Measurements from ENCODE around the gene ITPR2.

The ITPR2 gene

GRCh38 chr12:26537126-26537525 is 295.9 kb downstream of the ITPR2 start:
- Histone ChIP-seq H3K9me3 (replicated peaks; ENCODE audit: insufficient read depth, low read length) (no peaks in the 10 kb centered on the region), H3F3A (ENCODE audit: insufficient read depth, low read length) (no peaks in the 10 kb centered on the region), H3K4me3 (ENCODE audit: low read length) (no peak overlapping the region), H3K27me3 (replicated peaks; ENCODE audit: insufficient read depth, low read length) (no peaks in the 10 kb centered on the region), H3K27ac (ENCODE audit: low read length) (no peak overlapping the region), H3K36me3 (replicated peaks; ENCODE audit: insufficient read depth, low read length) (no peaks in the 10 kb centered on the region), H3K9ac (ENCODE audit: low read length) (no peak overlapping the region), H3K4me1 (ENCODE audit: low read length) (no peaks in the 10 kb centered on the region), H4K20me1 (ENCODE audit: insufficient read depth, low read length) (no peaks in the 10 kb centered on the region), H3K9me2 (replicated peaks; ENCODE audit: insufficient read depth, low read length) (no peaks in the 10 kb centered on the region), H3K79me2 (ENCODE audit: low read length) (no peaks in the 10 kb centered on the region), H3K4me2 (ENCODE audit: low read depth, low read length) (no peak overlapping the region), H2AFZ (ENCODE audit: low read length) (no peak overlapping the region)
- no peak for TF ChIP-seq EZH2 (optimal IDR thresholded peaks at IDR 0.05; ENCODE audit: low read depth, low read length)
- DNase-seq = no peak

- no peaks in the 10 kb centered on the region for H3K9me2 ChIP-seq (replicated peaks; ENCODE audit: insufficient read depth, low read length)
- no peaks in the 10 kb centered on the region for H3K9me3 ChIP-seq (replicated peaks; ENCODE audit: insufficient read depth, low read length)
- H3F3A ChIP-seq (ENCODE audit: insufficient read depth, low read length) = no peaks in the 10 kb centered on the region
- no peaks in the 10 kb centered on the region for H3K27me3 ChIP-seq (replicated peaks; ENCODE audit: insufficient read depth, low read length)
- no peak overlapping the region for H2AFZ ChIP-seq (ENCODE audit: low read length)
- no peak for TF ChIP-seq EZH2 (optimal IDR thresholded peaks at IDR 0.05; ENCODE audit: low read depth, low read length)
- no peak for TF ChIP-seq EZH2phosphoT487 (IDR thresholded peaks at IDR 0.05; ENCODE audit: low read length)
- TF ChIP-seq CTCF (IDR thresholded peaks at IDR 0.05; ENCODE audit: low read length) = no peak
- no peaks in the 10 kb centered on the region for H3K79me2 ChIP-seq (ENCODE audit: low read length)
- H3K4me1 ChIP-seq (ENCODE audit: low read length) = no peaks in the 10 kb centered on the region
- H3K27ac ChIP-seq (ENCODE audit: low read length) = no peak overlapping the region
- no peaks in the 10 kb centered on the region for H4K20me1 ChIP-seq (ENCODE audit: insufficient read depth, low read length)
- H3K4me2 ChIP-seq (ENCODE audit: low read depth, low read length) = no peak overlapping the region
- H3K36me3 ChIP-seq (replicated peaks; ENCODE audit: insufficient read depth, low read length) = no peaks in the 10 kb centered on the region
- no peak for DNase-seq
- no peak overlapping the region for H3K4me3 ChIP-seq (ENCODE audit: low read length)
- H3K9ac ChIP-seq (ENCODE audit: low read length) = no peak overlapping the region
Measured at GRCh38 chr12:26535826-26536225, 297.2 kb downstream of the ITPR2 start.

- Histone ChIP-seq H3K36me3 (replicated peaks; ENCODE audit: insufficient read depth, low read length) (no peaks in the 10 kb centered on the region), H3K27me3 (replicated peaks; ENCODE audit: insufficient read depth, low read length) (no peaks in the 10 kb centered on the region), H3K27ac (ENCODE audit: low read length) (no peak overlapping the region), H3K9me2 (replicated peaks; ENCODE audit: insufficient read depth, low read length) (no peaks in the 10 kb centered on the region), H3F3A (ENCODE audit: insufficient read depth, low read length) (no peaks in the 10 kb centered on the region), H3K4me2 (ENCODE audit: low read depth, low read length) (no peak overlapping the region), H2AFZ (ENCODE audit: low read length) (no peak overlapping the region), H3K9ac (ENCODE audit: low read length) (no peak overlapping the region), H3K4me3 (ENCODE audit: low read length) (no peak overlapping the region), H3K79me2 (ENCODE audit: low read length) (no peaks in the 10 kb centered on the region), H3K9me3 (replicated peaks; ENCODE audit: insufficient read depth, low read length) (no peaks in the 10 kb centered on the region), H3K4me1 (ENCODE audit: low read length) (no peaks in the 10 kb centered on the region), H4K20me1 (ENCODE audit: insufficient read depth, low read length) (no peaks in the 10 kb centered on the region)
- TF ChIP-seq EZH2 (optimal IDR thresholded peaks at IDR 0.05; ENCODE audit: low read depth, low read length) (no peak), EZH2phosphoT487 (IDR thresholded peaks at IDR 0.05; ENCODE audit: low read length) (no peak)
- no peak for DNase-seq
Measured at GRCh38 chr12:26534071-26534470, 298.9 kb downstream of the ITPR2 start.

GRCh38 chr12:26533211-26533610 is 299.8 kb downstream of the ITPR2 start:
- H3K9me2 ChIP-seq (replicated peaks; ENCODE audit: insufficient read depth, low read length) = no peaks in the 10 kb centered on the region
- no peaks in the 10 kb centered on the region for H4K20me1 ChIP-seq (ENCODE audit: insufficient read depth, low read length)
- H3K27me3 ChIP-seq (replicated peaks; ENCODE audit: insufficient read depth, low read length) = no peaks in the 10 kb centered on the region
- no peak overlapping the region for H3K27ac ChIP-seq (ENCODE audit: low read length)
- no peaks in the 10 kb centered on the region for H3K4me1 ChIP-seq (ENCODE audit: low read length)
- DNase-seq = no peak
- H3K9me3 ChIP-seq (replicated peaks; ENCODE audit: insufficient read depth, low read length) = no peaks in the 10 kb centered on the region
- TF ChIP-seq EZH2phosphoT487 (IDR thresholded peaks at IDR 0.05; ENCODE audit: low read length) (no peak), EZH2 (optimal IDR thresholded peaks at IDR 0.05; ENCODE audit: low read depth, low read length) (no peak), CTCF (IDR thresholded peaks at IDR 0.05; ENCODE audit: low read length) (no peak)
- no peak overlapping the region for H3K4me2 ChIP-seq (ENCODE audit: low read depth, low read length)
- no peaks in the 10 kb centered on the region for H3K36me3 ChIP-seq (replicated peaks; ENCODE audit: insufficient read depth, low read length)
- H3K9ac ChIP-seq (ENCODE audit: low read length) = no peak overlapping the region
- no peak overlapping the region for H3K4me3 ChIP-seq (ENCODE audit: low read length)
- H3F3A ChIP-seq (ENCODE audit: insufficient read depth, low read length) = no peaks in the 10 kb centered on the region
- no peaks in the 10 kb centered on the region for H3K79me2 ChIP-seq (ENCODE audit: low read length)
- H2AFZ ChIP-seq (ENCODE audit: low read length) = no peak overlapping the region

Data from MM.1S (cell line).